Measurements from ENCODE around the gene SGCA.

DNA sequence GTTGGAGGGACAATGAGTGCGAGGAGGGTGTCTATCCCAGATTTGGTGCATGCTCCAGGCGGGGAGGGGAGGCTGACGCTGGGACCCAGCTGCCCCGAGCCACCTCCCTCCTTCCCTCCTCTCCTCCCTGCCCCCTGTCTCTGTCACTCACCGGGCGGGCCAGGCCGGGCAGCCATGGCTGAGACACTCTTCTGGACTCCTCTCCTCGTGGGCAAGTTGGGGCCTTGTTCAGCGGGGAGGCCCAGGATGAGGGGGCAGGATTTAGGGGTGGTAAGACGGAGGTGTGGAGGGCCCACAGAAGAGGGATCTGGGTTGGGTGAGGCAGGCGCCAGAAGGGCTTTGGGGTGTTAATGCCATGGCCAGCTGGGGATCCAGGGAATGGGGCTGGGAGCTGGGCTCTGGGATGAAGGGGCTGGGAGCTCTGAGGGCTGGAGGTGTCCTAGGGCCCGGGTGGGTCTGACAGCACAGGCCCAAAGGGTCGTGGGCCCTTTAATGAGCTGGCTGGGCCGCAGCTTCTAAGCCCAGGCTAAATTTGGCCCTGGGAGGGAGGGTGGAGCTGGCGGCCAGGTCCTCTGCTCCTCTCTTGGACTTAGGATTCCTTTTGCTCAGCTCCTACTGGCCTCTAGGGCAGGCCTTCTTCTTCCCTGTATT is at the start of gene SGCA:
- TF ChIP-seq, protein P1, sequence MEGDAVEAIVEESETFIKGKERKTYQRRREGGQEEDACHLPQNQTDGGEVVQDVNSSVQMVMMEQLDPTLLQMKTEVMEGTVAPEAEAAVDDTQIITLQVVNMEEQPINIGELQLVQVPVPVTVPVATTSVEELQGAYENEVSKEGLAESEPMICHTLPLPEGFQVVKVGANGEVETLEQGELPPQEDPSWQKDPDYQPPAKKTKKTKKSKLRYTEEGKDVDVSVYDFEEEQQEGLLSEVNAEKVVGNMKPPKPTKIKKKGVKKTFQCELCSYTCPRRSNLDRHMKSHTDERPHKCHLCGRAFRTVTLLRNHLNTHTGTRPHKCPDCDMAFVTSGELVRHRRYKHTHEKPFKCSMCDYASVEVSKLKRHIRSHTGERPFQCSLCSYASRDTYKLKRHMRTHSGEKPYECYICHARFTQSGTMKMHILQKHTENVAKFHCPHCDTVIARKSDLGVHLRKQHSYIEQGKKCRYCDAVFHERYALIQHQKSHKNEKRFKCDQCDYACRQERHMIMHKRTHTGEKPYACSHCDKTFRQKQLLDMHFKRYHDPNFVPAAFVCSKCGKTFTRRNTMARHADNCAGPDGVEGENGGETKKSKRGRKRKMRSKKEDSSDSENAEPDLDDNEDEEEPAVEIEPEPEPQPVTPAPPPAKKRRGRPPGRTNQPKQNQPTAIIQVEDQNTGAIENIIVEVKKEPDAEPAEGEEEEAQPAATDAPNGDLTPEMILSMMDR (IDR thresholded peaks at IDR 0.05; ENCODE audit: extremely low read depth in 1 of 2, insufficient read depth in 1 of 2, low read depth in 1 of 2, low read length in 2 of 2): no peak
- TF ChIP-seq POLR2A (IDR thresholded peaks at IDR 0.05; ENCODE audit: low read depth, low read length): no peak

All from endothelial cell of umbilical vein (primary cell).